Fibroblast of the aortic adventitia (primary cell): Measurements from ENCODE around the gene FAS. TPM values are rescaled to one million over a fixed set of nuclear protein-coding genes. Genes with fewer than 3 reads are reported as not detected.
A peak's percentile ranks its signal among the peaks of the same experiment; 100 is the strongest.

Source experiments
- DNase-seq: peaks from one replicate; pipeline ENCODE4 v3.0.0-alpha.2; 2010; ENCODE audit warnings: low read depth
- H3K4me3 ChIP-seq: 2 replicates; pipeline ENCODE4 v1.5.1; 2011; ENCODE audit warnings: low read depth, mild to moderate bottlenecking, control low read depth, low read length, moderate library complexity
- total RNA-seq: library from RNA; depleted of rRNA; stranded (reverse); fragments of >200 nt; gene quantifications from 2 replicates; pipeline ENCODE4 v1.2.3, GENCODE V29; 2012; ENCODE audit warnings: low replicate concordance
- TF ChIP-seq, protein P1 (sequence below): IDR thresholded peaks from 2 replicates; pipeline ENCODE4 v1.5.1; 2011; ENCODE audit warnings: mild to moderate bottlenecking, low read length, control low read depth, inconsistent platforms; ENCODE audit not compliant: insufficient read depth

The FAS gene
- total RNA-seq, 1 donor: 61.9 TPM

DNA sequence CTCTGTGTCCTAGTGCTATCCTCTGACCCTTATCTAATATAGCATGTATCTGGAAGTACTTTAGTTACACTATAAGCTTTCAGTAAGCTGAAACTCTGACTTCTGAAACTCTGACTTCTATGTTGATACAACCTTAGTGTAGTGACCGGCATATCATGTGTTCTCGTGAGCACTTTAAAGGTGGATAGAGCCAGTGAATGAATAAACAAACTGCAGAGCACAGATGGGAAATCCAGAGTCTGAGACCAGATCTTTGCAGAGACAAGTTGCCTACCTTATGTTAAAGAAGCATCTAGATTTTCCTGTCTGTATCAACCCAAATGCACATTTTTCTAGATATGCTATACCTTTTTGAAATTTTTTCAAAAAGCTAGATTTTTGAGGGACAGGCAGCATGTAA, 41.5 kb upstream of the FAS start:
- H3K4me3 ChIP-seq: no peak overlapping the region
- DNase-seq: no peak
- TF ChIP-seq, protein P1, sequence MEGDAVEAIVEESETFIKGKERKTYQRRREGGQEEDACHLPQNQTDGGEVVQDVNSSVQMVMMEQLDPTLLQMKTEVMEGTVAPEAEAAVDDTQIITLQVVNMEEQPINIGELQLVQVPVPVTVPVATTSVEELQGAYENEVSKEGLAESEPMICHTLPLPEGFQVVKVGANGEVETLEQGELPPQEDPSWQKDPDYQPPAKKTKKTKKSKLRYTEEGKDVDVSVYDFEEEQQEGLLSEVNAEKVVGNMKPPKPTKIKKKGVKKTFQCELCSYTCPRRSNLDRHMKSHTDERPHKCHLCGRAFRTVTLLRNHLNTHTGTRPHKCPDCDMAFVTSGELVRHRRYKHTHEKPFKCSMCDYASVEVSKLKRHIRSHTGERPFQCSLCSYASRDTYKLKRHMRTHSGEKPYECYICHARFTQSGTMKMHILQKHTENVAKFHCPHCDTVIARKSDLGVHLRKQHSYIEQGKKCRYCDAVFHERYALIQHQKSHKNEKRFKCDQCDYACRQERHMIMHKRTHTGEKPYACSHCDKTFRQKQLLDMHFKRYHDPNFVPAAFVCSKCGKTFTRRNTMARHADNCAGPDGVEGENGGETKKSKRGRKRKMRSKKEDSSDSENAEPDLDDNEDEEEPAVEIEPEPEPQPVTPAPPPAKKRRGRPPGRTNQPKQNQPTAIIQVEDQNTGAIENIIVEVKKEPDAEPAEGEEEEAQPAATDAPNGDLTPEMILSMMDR: no peak

DNA sequence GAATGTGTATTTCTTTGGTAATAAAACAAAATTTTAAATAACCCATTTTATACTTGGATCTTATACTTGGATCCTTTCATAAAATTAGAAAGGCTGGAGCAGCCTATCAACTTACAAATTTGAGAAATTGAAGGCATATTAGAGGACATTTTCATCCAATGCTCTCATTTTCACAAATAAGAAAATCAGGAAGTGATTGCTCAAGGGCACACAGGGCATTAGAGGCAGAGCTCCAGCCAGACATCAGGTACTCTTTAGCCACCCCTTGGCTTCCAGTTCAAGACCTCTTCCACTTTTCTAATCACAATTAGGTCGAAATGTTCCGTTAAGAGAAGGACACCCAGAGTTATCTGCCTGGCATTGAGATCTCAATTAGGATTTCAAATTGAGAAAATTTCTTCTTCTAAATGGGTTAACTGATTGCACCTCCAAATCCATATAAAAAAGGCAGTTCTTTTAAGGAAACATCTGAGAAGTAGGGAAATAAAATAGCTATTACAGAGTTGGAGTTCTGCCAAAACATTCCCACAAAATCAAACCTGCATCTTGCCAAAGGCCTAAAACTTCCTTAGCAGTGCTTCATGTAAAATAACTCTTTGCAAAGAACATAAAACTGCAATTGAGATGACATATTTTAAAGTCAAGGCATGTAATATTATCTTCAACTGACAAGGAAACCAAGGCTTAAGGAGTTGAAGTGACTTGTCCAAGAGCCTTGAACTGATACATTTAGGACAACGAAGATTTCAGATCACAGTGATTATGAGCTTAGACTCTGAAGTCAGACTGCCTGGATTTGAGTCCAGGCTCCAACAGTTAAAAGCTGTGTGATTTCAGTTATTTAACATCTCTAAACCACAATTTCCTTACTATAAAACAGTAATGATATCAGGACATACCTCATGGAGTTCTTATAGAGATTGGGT, 40.4 kb upstream of the FAS start:
- TF ChIP-seq, protein P1: no peak
- no peak overlapping the region for H3K4me3 ChIP-seq
- peak; percentile 71 for DNase-seq

DNA sequence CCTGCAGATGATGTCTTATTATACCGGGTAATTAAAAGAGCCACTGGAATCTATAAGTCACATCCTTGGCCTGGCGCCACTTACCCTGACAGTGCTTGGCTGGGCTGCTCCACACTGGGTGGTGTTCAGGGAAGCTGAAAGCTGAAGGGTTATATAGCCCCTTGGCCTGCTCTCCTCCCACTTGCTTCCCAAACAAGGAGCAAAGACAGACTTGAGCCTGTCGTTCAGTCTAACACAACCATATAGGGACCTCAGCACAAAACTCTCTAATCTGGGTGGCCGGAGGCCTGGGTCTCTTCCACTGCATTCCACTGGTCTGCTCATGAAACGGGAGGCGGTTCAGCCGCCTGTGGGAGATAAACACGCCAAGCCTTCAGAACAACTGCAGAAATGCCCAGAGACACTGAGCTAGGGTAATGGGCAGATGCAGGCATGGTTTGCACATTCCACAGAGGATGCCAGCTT, 37.9 kb upstream of the FAS start, which contains the start of gene ACTA2:
Gene ACTA2 (minus strand): TSS at position 127 of the 465 bp plus-strand sequence. CDS start 3,843 bp downstream, outside the sequence.
- H3K4me3 ChIP-seq: peak within 1 kb of the TSS; percentile 2
- TF ChIP-seq, protein P1: no peak
- peak; percentile 46 for DNase-seq

DNA sequence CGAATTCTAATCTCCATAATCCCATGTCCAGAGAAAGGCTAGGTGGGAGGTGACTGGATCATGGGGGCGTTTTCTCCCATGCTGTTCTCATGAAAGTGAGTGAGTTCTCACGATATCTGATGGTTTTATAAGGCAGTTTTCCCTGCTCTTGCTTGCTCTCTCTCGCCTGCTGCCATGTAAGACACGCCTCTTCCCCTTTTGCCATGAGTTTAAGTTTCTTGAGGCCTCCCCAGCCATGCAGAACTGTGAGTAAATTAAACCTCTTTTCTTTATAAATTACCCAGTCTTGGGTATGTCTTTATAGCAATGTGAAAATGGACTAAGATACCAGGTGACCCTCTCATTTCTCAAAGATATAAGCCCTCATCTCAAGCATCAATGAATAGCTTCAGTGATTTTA, 36.9 kb upstream of the FAS start:
- no peak overlapping the region for H3K4me3 ChIP-seq
- DNase-seq: no peak
- TF ChIP-seq, protein P1: no peak

DNA sequence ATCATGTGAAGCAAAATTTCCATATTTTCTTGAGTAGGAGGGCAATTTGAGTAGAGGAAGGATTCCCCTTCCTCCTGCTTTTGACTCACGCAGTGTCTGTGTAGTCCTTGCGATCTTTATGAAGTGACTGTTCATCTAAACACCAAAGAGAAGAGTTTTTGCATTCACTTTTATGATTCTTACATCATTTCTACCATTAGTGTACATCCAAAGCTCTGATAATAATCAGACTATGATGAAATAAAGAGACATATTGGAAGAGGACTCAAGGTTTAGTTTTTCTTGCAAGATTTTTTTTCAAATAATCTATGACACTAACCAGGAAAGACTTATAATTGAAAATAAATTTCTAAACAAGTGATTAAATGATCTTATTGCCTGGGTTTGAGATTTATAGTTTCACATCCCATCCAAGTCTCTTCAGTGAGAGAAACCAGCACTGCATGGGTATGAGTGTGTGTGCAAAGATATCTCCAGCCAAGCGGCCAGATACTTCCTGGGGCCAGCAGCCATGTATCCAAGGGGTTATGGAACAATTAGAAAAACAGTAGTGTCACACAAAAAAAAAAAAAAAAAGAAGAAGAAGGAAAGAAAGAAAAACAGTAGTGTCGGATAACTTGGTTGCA, 36.0 kb upstream of the FAS start:
- TF ChIP-seq, protein P1: no peak
- H3K4me3 ChIP-seq: no peak overlapping the region
- no peak for DNase-seq

DNA sequence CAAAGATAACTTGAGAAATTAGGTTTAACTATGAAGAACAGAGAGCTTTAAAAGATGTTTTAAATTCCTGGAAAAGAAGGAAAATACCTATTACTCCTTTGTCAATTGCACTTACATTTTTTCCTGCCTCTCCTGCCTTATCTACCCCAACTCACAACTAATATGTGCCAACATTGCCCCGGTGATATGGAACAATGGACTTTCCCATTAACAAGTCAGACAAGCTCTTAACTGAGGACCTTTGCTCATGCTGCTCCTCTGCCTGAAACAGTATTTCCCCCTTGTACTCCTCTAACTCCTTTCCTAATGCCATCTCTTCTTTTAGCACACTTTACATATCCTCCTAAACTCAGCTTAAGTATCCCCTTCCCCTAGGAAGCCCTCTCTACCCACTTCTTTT, 33.2 kb upstream of the FAS start:
- no peak for DNase-seq
- TF ChIP-seq, protein P1: no peak
- H3K4me3 ChIP-seq: no peak overlapping the region
